ENCODE measurements around the gene AHCY. TPM values are rescaled to one million over a fixed set of nuclear protein-coding genes. Genes with fewer than 3 reads are reported as not detected.

AHCY gene
- total and polyA plus RNA-seq, 2 of the 4 experiments (the other 2 are of a cell fraction), result 138 to 210 TPM

- H2BK20ac ChIP-seq (ENCODE audit: low read depth, low read length), result peak overlapping the region; percentile 47
- no peak overlapping the region for H2BK5ac ChIP-seq (ENCODE audit: low read depth, low read length, poor library complexity, severe bottlenecking)
- dilution Hi-C loops (cut with HindIII; ENCODE audit: low sequenced_read_pairs, unreplicated experiment) (no loop called here), in situ Hi-C loops (cut with MboI; ENCODE audit: low sequenced_read_pairs) (loop anchor here (10.0 kb wide), 1 partner anchor 158 kb away; no protein-coding TSS in a partner anchor), intact Hi-C loops (cut with micrococcal nuclease) (no loop called here)
- H4K20me1 ChIP-seq (ENCODE audit: insufficient read depth, low read length), result no peaks in the 10 kb centered on the region
- no peak overlapping the region for H3K23ac ChIP-seq (ENCODE audit: low read depth, low read length)
- H2AFZ ChIP-seq (replicated peaks; ENCODE audit: low read length, poor library complexity), result peak overlapping the region; percentile 80
- peak overlapping the region in 1 of 2 experiments; percentile 31; a peak in 1 of 4 replicates for H4K8ac ChIP-seq (ENCODE audit: low read depth in 2 of 2, low read length in 2 of 2)
- no peak overlapping the region for H3K27ac ChIP-seq (ENCODE audit: insufficient read depth, low read length)
- no CpG with 5 or more reads among the region's 6 CpGs for WGBS, 2 experiments (ENCODE audit: extremely low coverage in 2 of 2, insufficient read length in 1 of 2)
- H2AK9ac ChIP-seq (replicated peaks; ENCODE audit: low read depth, low read length, poor library complexity), result peak overlapping the region; percentile 39
- peak overlapping the region; percentile 66 for H2BK120ac ChIP-seq (ENCODE audit: low read depth, low read length)
- H3K27me3 ChIP-seq (ENCODE audit: control insufficient read depth, insufficient read depth, low read length), result no peaks in the 10 kb centered on the region
- no peaks in the 10 kb centered on the region for H3K36me3 ChIP-seq (ENCODE audit: control insufficient read depth, insufficient read depth, low read length)
- peak overlapping the region; percentile 35; the same call in 1 of the 2 replicates for H4K91ac ChIP-seq (ENCODE audit: insufficient read depth, low read depth, low read length)
- H3K4me1 ChIP-seq (ENCODE audit: control insufficient read depth, insufficient read depth, low read length), result peaks cover 4% of the 10 kb centered on the region
- H3K9me3 ChIP-seq (ENCODE audit: control insufficient read depth, insufficient read depth, low read length), result no peaks in the 10 kb centered on the region
- H3K18ac ChIP-seq (ENCODE audit: low read depth, low read length), result no peak overlapping the region
- peak overlapping the region; percentile 54; the same call in 1 of the 2 replicates for H2AK5ac ChIP-seq (ENCODE audit: low read depth, low read length)
- H3K4me2 ChIP-seq (ENCODE audit: low read depth, low read length), result no peak overlapping the region
- H3K4me3 ChIP-seq (ENCODE audit: insufficient read depth, low read depth, low read length), result no peak overlapping the region
- no peak overlapping the region for H4K5ac ChIP-seq (ENCODE audit: low read depth, low read length)
- H3K9me1 ChIP-seq (ENCODE audit: insufficient read depth, low read length), result peaks cover 11% of the 10 kb centered on the region
- no peak overlapping the region for H3K56ac ChIP-seq (ENCODE audit: extremely low read depth, insufficient read depth, low read length)
- H3K79me1 ChIP-seq (ENCODE audit: low read depth in 1 of 2, low read length in 2 of 2), result 0 out of 4 replicates have a peak, but pooled peaks cover 0 to 8% of the 10 kb centered on the region in 2 experiments
- ATAC-seq (ENCODE audit: low read depth), result no peak
- H3K14ac ChIP-seq (replicated peaks; ENCODE audit: low read depth, low read length), result peak overlapping the region; percentile 22; the same call in 1 of the 2 replicates
- ChIA-PET CTCF (no interaction called here), POLR2A (ENCODE audit: unreplicated experiment) (no interaction called here)
- H3K4ac ChIP-seq (ENCODE audit: low read depth, low read length), result peak overlapping the region; percentile 51; the same call in 1 of the 2 replicates
- no TSS peak for BruUV-seq (replicated peaks)
- H3K9ac ChIP-seq (ENCODE audit: low read depth, low read length), result no peak overlapping the region
- H2BK15ac ChIP-seq (ENCODE audit: low read depth, low read length), result peak overlapping the region; percentile 62; the same call in 1 of the 3 replicates
- DNase-seq, result peak; percentile 33
- no peak for TF ChIP-seq BHLHE40 (IDR thresholded peaks at IDR 0.05; ENCODE audit: low read depth, low read length)
- TF ChIP-seq, protein P1, sequence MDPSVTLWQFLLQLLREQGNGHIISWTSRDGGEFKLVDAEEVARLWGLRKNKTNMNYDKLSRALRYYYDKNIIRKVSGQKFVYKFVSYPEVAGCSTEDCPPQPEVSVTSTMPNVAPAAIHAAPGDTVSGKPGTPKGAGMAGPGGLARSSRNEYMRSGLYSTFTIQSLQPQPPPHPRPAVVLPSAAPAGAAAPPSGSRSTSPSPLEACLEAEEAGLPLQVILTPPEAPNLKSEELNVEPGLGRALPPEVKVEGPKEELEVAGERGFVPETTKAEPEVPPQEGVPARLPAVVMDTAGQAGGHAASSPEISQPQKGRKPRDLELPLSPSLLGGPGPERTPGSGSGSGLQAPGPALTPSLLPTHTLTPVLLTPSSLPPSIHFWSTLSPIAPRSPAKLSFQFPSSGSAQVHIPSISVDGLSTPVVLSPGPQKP (IDR thresholded peaks at IDR 0.05; ENCODE audit: borderline replicate concordance, low read depth, low read length), result no peak
- no peak for TF ChIP-seq RFX5 (IDR thresholded peaks at IDR 0.05; ENCODE audit: low read depth, low read length)
- TF ChIP-seq SMC3 (IDR thresholded peaks at IDR 0.05; ENCODE audit: low read depth, low read length), result no peak
- no peak for TF ChIP-seq FOS (IDR thresholded peaks at IDR 0.05; ENCODE audit: low read depth, low read length)
- TF ChIP-seq, protein P2, sequence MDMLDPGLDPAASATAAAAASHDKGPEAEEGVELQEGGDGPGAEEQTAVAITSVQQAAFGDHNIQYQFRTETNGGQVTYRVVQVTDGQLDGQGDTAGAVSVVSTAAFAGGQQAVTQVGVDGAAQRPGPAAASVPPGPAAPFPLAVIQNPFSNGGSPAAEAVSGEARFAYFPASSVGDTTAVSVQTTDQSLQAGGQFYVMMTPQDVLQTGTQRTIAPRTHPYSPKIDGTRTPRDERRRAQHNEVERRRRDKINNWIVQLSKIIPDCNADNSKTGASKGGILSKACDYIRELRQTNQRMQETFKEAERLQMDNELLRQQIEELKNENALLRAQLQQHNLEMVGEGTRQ (IDR thresholded peaks at IDR 0.05; ENCODE audit: low read depth, low read length), result no peak
- TF ChIP-seq RAD21 (IDR thresholded peaks at IDR 0.05; ENCODE audit: low read length), result no peak
- no peak for TF ChIP-seq MAFK (IDR thresholded peaks at IDR 0.05; ENCODE audit: low read depth, low read length)
- no peak for TF ChIP-seq POLR2A (IDR thresholded peaks at IDR 0.05; ENCODE audit: low read depth, low read length)
- TF ChIP-seq NFE2L2 (IDR thresholded peaks at IDR 0.05; ENCODE audit: low read depth, low read length), result no peak
- no peak for TF ChIP-seq MAZ (IDR thresholded peaks at IDR 0.05; ENCODE audit: borderline replicate concordance, low read depth, low read length)
- TF ChIP-seq RCOR1 (IDR thresholded peaks at IDR 0.05; ENCODE audit: insufficient replicate concordance, low read length), result no peak
- no peak for TF ChIP-seq CEBPB (IDR thresholded peaks at IDR 0.05; ENCODE audit: low read depth, low read length)
- no peak for TF ChIP-seq MXI1 (IDR thresholded peaks at IDR 0.05; ENCODE audit: borderline replicate concordance, low read depth, low read length)
- no peak for TF ChIP-seq CTCF (conservative IDR thresholded peaks at IDR 0.05; ENCODE audit: low read depth, low read length)
Observed at GRCh38 chr20:34316196-34316814, 13.2 kb upstream of the AHCY start.

Measured in IMR-90 (cell line).